HUDEP-2 (cell line): ENCODE data around the gene MFSD11.

Source experiments
- DNase-seq, 76 experiments: peaks; one replicate each; lab custom pipeline; 2025; ENCODE audit not compliant: unreplicated experiment in 76 of 76; lab: John Stamatoyannopoulos, UW

MFSD11 gene

DNA sequence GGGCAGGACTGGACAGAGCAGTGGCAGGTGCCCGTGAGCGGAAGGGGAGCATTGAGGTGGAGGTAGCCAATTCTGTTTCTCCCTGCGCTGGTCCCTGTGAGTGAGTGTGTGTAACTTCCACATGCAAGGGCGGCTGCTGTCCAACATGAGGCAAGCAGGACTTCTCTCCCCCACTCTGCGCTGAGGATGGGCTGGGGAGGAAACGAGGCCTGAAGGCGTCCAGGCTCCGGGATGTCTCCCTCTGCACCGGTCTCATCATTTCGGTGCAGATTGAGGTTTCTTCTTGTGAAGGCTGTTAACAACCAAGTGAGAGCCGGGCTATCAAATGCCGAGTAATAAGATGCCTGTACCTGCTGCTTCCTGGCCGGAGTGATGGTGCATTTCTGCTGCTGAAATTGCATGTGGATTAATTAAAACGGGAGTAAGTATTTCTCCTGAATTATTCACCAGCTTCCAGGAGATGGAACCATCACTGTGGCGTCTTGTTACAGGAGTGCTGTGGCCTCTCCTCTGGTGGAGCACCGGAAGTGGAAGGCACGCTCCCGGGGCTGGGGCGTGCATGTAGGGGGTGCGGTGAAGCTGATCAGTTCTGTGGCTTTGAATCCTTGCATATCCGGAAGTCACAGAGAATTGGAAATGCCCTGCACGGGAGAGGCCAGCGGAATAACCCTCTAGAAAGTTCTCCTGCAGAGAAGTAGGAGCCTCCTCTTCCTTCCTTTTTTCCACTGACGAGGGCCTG lies 88.6 kb downstream of the MFSD11 start:
- no peak for DNase-seq

DNA sequence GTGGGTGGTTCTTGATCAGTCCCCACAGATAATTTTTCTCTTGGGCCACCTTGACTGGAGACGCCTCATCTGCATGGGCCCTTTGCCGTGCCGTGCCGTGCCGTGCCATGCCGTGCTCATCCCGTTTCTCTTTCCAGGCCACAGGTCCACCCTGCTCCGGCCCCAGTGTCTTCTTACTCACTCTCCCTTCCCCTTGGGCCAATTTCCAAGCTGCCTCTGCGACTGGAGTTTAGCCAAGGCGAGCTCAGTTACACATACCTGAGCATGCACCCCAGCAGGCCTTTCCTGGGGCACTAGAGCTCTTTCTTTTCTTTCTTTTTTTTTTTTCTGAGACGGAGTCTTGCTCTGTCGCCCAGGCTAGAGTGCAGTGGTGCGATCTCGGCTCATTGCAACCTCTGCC lies 89.8 kb downstream of the MFSD11 start:
- no peak for DNase-seq
